Measurements from ENCODE around the gene ADAMTSL1.

DNA sequence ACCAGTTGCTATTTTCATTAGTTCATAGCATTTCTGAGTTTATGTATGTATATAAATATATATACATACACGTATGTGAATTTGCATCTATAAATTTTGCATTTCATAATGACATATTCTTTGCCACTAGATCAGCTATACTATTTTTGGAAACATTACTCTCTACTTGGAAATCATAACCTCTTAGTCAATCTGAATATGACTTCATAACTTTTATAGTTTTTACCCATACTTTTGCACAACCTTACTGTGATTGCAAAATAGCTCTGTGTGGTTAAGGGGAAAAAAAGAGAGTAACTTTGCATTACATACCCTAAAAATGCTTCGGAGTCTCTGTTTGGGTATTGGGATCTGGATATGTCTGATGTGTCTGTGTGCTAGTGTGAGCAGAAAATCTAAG, 44.9 kb upstream of the ADAMTSL1 start:
- TF ChIP-seq, protein P1, sequence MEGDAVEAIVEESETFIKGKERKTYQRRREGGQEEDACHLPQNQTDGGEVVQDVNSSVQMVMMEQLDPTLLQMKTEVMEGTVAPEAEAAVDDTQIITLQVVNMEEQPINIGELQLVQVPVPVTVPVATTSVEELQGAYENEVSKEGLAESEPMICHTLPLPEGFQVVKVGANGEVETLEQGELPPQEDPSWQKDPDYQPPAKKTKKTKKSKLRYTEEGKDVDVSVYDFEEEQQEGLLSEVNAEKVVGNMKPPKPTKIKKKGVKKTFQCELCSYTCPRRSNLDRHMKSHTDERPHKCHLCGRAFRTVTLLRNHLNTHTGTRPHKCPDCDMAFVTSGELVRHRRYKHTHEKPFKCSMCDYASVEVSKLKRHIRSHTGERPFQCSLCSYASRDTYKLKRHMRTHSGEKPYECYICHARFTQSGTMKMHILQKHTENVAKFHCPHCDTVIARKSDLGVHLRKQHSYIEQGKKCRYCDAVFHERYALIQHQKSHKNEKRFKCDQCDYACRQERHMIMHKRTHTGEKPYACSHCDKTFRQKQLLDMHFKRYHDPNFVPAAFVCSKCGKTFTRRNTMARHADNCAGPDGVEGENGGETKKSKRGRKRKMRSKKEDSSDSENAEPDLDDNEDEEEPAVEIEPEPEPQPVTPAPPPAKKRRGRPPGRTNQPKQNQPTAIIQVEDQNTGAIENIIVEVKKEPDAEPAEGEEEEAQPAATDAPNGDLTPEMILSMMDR (IDR thresholded peaks at IDR 0.05) = no peak
- no peak for TF ChIP-seq EP300 (IDR thresholded peaks at IDR 0.05)
